NCI-H187 (cell line): ENCODE measurements around the gene PRKD2.
"Not testable (repeated sequence)": the region's sequence is repeated elsewhere in the genome, so short reads cannot be mapped to it uniquely, and the experiment has no call there.

Source experiments
- DNase-seq, 2 experiments: peaks; one replicate each; lab custom pipeline; 2025; lab: John Stamatoyannopoulos, UW

Gene PRKD2

GRCh38 chr19:46723471-46723870, 6.6 kb upstream of the PRKD2 start:
- DNase-seq, result no peak

- DNase-seq, result no peak
Measured at GRCh38 chr19:46723023-46723461, 6.1 kb upstream of the PRKD2 start.

- no peak for DNase-seq
Measured at GRCh38 chr19:46722421-46723022, 5.6 kb upstream of the PRKD2 start.

- no peak for DNase-seq
Measured at GRCh38 chr19:46722004-46722380, 5.1 kb upstream of the PRKD2 start.

GRCh38 chr19:46721269-46722003, 4.5 kb upstream of the PRKD2 start:
- DNase-seq, result no peak

GRCh38 chr19:46720503-46721239, 3.8 kb upstream of the PRKD2 start:
- no peak for DNase-seq

- no peak for DNase-seq
Measured at GRCh38 chr19:46719629-46720502, 3.0 kb upstream of the PRKD2 start.

GRCh38 chr19:46718934-46719622, 2.2 kb upstream of the PRKD2 start:
- DNase-seq, result no peak

- no peak for DNase-seq
Measured at GRCh38 chr19:46718157-46718933, 1.4 kb upstream of the PRKD2 start.

- no peak for DNase-seq
Measured at GRCh38 chr19:46717716-46718143, 816 bp upstream of the PRKD2 start.

- DNase-seq, result no peak
Measured at GRCh38 chr19:46716672-46717033, 261 bp downstream of the PRKD2 start.

- no peak for DNase-seq
Measured at GRCh38 chr19:46715975-46716671, 791 bp downstream of the PRKD2 start.

- DNase-seq, result no peak
Measured at GRCh38 chr19:46715620-46715974, 1.3 kb downstream of the PRKD2 start.

- DNase-seq, result peak in 1 of 2 experiments; percentile 44
Measured at GRCh38 chr19:46714444-46715106, 2.3 kb downstream of the PRKD2 start.

- DNase-seq, result peak; percentile 44 to 52
Measured at GRCh38 chr19:46713781-46714443, 3.0 kb downstream of the PRKD2 start.

GRCh38 chr19:46712768-46713338, 4.1 kb downstream of the PRKD2 start:
- not testable (repeated sequence) for DNase-seq

- DNase-seq, result no peak
Measured at GRCh38 chr19:46710687-46711086, 6.2 kb downstream of the PRKD2 start.

- peak in 1 of 2 experiments; percentile 47 for DNase-seq
Measured at GRCh38 chr19:46704379-46705076, 12.4 kb downstream of the PRKD2 start.
